Fibroblast of lung (primary cell): ENCODE measurements around the gene ADAMTS19. TPM values are rescaled to one million over a fixed set of nuclear protein-coding genes. Genes with fewer than 3 reads are reported as not detected.
"Not testable (repeated sequence)": the region's sequence is repeated elsewhere in the genome, so short reads cannot be mapped to it uniquely, and the experiment has no call there.

Experiments
- DNase-seq, 2 donors: peaks; one replicate each; pipeline versions ENCODE4 v3.0.0 to v3.0.0-alpha.2; 2010; ENCODE audit warnings: low read depth in 2 of 2
- H2AFZ ChIP-seq: 2 replicates; pipeline ENCODE4 v1.5.1; 2012; ENCODE audit warnings: low read length, control low read depth, inconsistent platforms
- H3K27ac ChIP-seq: 2 replicates; pipeline ENCODE4 v1.5.1; 2011; ENCODE audit warnings: low read length, control low read depth; ENCODE audit not compliant: insufficient read depth
- H3K27me3 ChIP-seq: 2 replicates; pipeline ENCODE4 v1.5.1; 2011; ENCODE audit warnings: mild to moderate bottlenecking, low read length; ENCODE audit not compliant: control insufficient read depth, insufficient read depth
- H3K36me3 ChIP-seq: 2 replicates; pipeline ENCODE4 v1.5.1; 2011; ENCODE audit warnings: low read length; ENCODE audit not compliant: control insufficient read depth, insufficient read depth
- H3K4me1 ChIP-seq: 2 replicates; pipeline ENCODE4 v1.5.1; 2011; ENCODE audit warnings: low read length; ENCODE audit not compliant: control insufficient read depth, insufficient read depth; ENCODE audit errors: extremely low read depth
- H3K4me2 ChIP-seq: 2 replicates; pipeline ENCODE4 v1.5.1; 2011; ENCODE audit warnings: low read length, control low read depth; ENCODE audit not compliant: insufficient read depth; ENCODE audit errors: extremely low read depth
- H3K4me3 ChIP-seq, 4 experiments: fragments of 200-600 bp in 1 of 4; sonication (generic) in 1 of 4; replicated peaks in 1 of 4; 2 replicates each; pipeline ENCODE4 v1.5.1; 2011 to 2016; ENCODE audit warnings: low read length in 4 of 4, low read depth in 3 of 4, mild to moderate bottlenecking in 3 of 4, control low read depth in 2 of 4, inconsistent platforms in 1 of 4, mixed read lengths in 1 of 4; ENCODE audit not compliant: insufficient read depth in 1 of 4; ENCODE audit errors: control extremely low read depth in 1 of 4
- H3K79me2 ChIP-seq: 2 replicates; pipeline ENCODE4 v1.5.1; 2012; ENCODE audit warnings: mild to moderate bottlenecking, low read length, inconsistent platforms; ENCODE audit not compliant: control insufficient read depth, insufficient read depth
- H3K9ac ChIP-seq: 2 replicates; pipeline ENCODE4 v1.5.1; 2011; ENCODE audit warnings: mild to moderate bottlenecking, low read length, control low read depth; ENCODE audit not compliant: insufficient read depth
- H3K9me3 ChIP-seq: 2 replicates; pipeline ENCODE4 v1.5.1; 2012; ENCODE audit warnings: low read depth, low read length; ENCODE audit not compliant: control insufficient read depth, insufficient read depth
- H4K20me1 ChIP-seq: 2 replicates; pipeline ENCODE4 v1.5.1; 2011; ENCODE audit warnings: low read length; ENCODE audit not compliant: control insufficient read depth, insufficient read depth; ENCODE audit errors: extremely low read depth
- EZH2 ChIP-seq: IDR thresholded peaks from 2 replicates; pipeline ENCODE4 v1.5.1; 2012; ENCODE audit warnings: low read length, control low read depth, mild to moderate bottlenecking; ENCODE audit errors: missing control alignments
- polyA plus RNA-seq, 2 donors: library from polyadenylated mRNA; depleted of rRNA in 1 of 2; stranded (reverse) in 1 of 2; unstranded in 1 of 2; fragments of >200 nt; gene quantifications; 2 replicates each; pipeline ENCODE4 v1.2.1, GENCODE V29; 2011 to 2012; ENCODE audit warnings: missing spikeins in 1 of 2
- total RNA-seq: library from RNA; depleted of rRNA; stranded (reverse); fragments of >200 nt; gene quantifications from 2 replicates; pipeline ENCODE4 v1.2.1, GENCODE V29; 2014
- TF ChIP-seq, protein P1 (sequence below), 2 donors: IDR thresholded peaks in 1 of 2; conservative IDR thresholded peaks in 1 of 2; 1 replicate in 1 of 2; 2 replicates in 1 of 2; pipeline ENCODE4 v1.5.1; 2011 to 2012; ENCODE audit warnings: low read length in 2 of 2, control low read depth in 1 of 2, inconsistent platforms in 1 of 2, low read depth in 1 of 2, mild to moderate bottlenecking in 1 of 2

ADAMTS19 gene
- total and polyA plus RNA-seq, 2 donors (not counting 1 experiment from before 2014, with no cell fraction given), result 0.09 to 0.33 TPM

DNA sequence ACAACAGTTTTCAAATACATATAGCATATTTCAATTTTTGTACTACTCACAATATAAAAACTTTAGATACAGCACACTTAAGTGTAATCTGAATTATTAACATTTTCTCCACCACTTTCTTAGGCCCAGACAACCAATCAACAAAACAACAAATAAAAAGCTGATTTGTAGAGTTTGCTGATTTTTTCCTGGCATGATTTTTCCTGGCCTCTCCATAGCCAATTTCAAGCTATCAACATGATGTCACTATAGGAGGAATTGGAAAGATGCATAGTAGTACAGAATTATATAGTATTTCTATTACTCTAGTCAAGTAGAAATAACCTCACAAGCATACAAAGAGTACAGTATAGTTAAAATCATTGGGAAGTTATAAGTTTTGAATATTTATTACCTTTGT lies 35.1 kb upstream of the ADAMTS19 start:
- Histone ChIP-seq H3K4me3 (no peak overlapping the region), H3K27me3 (no peaks in the 10 kb centered on the region), H4K20me1 (no peaks in the 10 kb centered on the region), H3K4me2 (no peak overlapping the region), H2AFZ (no peak overlapping the region), H3K79me2 (no peaks in the 10 kb centered on the region), H3K36me3 (no peaks in the 10 kb centered on the region), H3K4me1 (no peaks in the 10 kb centered on the region), H3K27ac (no peak overlapping the region), H3K9ac (no peak overlapping the region), H3K9me3 (no peaks in the 10 kb centered on the region)
- TF ChIP-seq EZH2, result no peak
- TF ChIP-seq, protein P1, sequence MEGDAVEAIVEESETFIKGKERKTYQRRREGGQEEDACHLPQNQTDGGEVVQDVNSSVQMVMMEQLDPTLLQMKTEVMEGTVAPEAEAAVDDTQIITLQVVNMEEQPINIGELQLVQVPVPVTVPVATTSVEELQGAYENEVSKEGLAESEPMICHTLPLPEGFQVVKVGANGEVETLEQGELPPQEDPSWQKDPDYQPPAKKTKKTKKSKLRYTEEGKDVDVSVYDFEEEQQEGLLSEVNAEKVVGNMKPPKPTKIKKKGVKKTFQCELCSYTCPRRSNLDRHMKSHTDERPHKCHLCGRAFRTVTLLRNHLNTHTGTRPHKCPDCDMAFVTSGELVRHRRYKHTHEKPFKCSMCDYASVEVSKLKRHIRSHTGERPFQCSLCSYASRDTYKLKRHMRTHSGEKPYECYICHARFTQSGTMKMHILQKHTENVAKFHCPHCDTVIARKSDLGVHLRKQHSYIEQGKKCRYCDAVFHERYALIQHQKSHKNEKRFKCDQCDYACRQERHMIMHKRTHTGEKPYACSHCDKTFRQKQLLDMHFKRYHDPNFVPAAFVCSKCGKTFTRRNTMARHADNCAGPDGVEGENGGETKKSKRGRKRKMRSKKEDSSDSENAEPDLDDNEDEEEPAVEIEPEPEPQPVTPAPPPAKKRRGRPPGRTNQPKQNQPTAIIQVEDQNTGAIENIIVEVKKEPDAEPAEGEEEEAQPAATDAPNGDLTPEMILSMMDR (conservative IDR thresholded peaks at IDR 0.05 in 1 of 2, IDR thresholded peaks at IDR 0.05 in 1 of 2; ENCODE audit: low read depth in 1 of 2, low read length in 2 of 2), result no peak
- DNase-seq, result no peak

DNA sequence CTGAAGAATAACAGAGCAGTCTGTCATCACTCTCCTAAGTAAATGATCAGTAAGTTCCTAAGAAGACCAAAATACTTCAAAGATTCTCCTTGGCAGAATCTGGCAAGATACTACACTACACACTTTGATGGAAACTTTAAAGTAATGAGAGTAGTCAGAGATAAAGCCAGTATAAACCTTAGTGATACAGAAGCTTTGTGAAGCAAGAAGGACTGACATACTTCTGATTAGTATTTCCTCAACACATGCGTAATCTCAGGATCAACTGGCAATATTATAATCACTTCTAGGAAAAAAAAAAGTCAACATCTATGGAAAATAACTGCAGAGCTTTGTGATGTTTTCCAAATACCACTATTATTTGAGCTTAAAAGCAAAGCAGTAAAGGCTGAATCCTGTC lies 34.0 kb upstream of the ADAMTS19 start:
- Histone ChIP-seq H3K4me1 (no peaks in the 10 kb centered on the region), H3K9ac (no peak overlapping the region), H3K9me3 (no peaks in the 10 kb centered on the region), H3K4me2 (no peak overlapping the region), H4K20me1 (no peaks in the 10 kb centered on the region), H3K79me2 (no peaks in the 10 kb centered on the region), H2AFZ (no peak overlapping the region), H3K36me3 (no peaks in the 10 kb centered on the region), H3K27me3 (no peaks in the 10 kb centered on the region), H3K4me3 (no peak overlapping the region), H3K27ac (no peak overlapping the region)
- TF ChIP-seq, protein P1 (conservative IDR thresholded peaks at IDR 0.05 in 1 of 2, IDR thresholded peaks at IDR 0.05 in 1 of 2; ENCODE audit: low read depth in 1 of 2, low read length in 2 of 2), result no peak
- TF ChIP-seq EZH2, result no peak
- no peak for DNase-seq

DNA sequence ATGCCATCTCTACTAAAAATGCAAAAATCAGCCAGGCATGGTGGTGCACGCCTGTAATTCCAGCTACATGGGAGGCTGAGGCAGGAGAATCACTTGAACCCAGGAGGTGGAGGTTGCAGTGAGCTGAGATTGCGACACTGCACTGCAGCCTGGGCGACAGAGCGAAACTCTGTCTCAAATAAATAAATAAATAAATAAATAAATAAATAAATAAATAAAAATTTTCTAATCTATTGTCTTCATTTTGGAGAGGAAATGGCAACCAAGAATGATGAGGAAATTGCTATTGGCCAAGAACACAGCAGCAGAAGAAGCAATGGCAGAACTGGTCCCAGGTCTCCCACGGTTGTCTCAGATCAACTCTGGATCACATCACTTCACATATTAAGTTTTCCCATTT lies 31.5 kb upstream of the ADAMTS19 start:
- DNase-seq, H3K27ac ChIP-seq, H3K9me3 ChIP-seq, H3K36me3 ChIP-seq, H3K9ac ChIP-seq, H3K4me1 ChIP-seq, H4K20me1 ChIP-seq, H3K4me2 ChIP-seq, H2AFZ ChIP-seq, H3K79me2 ChIP-seq, H3K4me3 ChIP-seq, H3K27me3 ChIP-seq: not testable (repeated sequence)

DNA sequence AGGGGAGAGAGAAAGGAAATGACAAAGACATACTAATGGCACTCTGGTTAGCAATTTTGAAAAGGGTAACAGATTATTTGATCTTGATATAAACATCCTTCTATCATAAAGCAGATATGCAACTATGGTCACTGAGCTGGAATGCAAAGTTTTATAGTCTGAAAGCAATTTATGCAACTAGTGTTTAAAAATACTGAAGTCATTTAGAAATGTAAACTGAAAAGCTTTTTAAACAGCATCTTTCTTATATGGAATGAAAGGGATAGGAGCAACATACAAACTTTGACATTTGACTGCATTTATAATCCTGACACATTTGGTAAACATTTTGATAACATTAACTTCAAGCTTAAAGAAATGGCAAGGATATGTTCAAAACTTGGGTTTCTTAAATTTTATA lies 28.7 kb upstream of the ADAMTS19 start:
- no peaks in the 10 kb centered on the region for H4K20me1 ChIP-seq
- no peaks in the 10 kb centered on the region for H3K79me2 ChIP-seq
- no peaks in the 10 kb centered on the region for H3K4me1 ChIP-seq
- H3K27ac ChIP-seq, result no peak overlapping the region
- no peaks in the 10 kb centered on the region for H3K36me3 ChIP-seq
- DNase-seq, result no peak
- no peaks in the 10 kb centered on the region for H3K9me3 ChIP-seq
- no peak for TF ChIP-seq EZH2
- TF ChIP-seq, protein P1 (conservative IDR thresholded peaks at IDR 0.05 in 1 of 2, IDR thresholded peaks at IDR 0.05 in 1 of 2; ENCODE audit: low read depth in 1 of 2, low read length in 2 of 2), result no peak
- H3K27me3 ChIP-seq, result no peaks in the 10 kb centered on the region
- H3K9ac ChIP-seq, result no peak overlapping the region
- no peak overlapping the region for H3K4me3 ChIP-seq
- H3K4me2 ChIP-seq, result no peak overlapping the region
- no peak overlapping the region for H2AFZ ChIP-seq
